DMS53 treated with DMSO at 0.1 percent for 48 hours (cell line): ENCODE data around the gene ABR.

ENCODE experiments used
- DNase-seq: peaks from one replicate; lab custom pipeline; 2025; ENCODE audit not compliant: unreplicated experiment; lab: John Stamatoyannopoulos, UW

Gene ABR

GRCh38 chr17:1179818-1180742, at the start of gene ABR:
Gene ABR, minus strand, starts transcription at chr17:1179981. Its CDS starts 254 bp downstream, at chr17:1179727.
- DNase-seq, result no peak

GRCh38 chr17:1229349-1229899, 49.6 kb upstream of the ABR start:
- DNase-seq, result no peak

GRCh38 chr17:1228781-1229348, 49.1 kb upstream of the ABR start:
- no peak for DNase-seq

- no peak for DNase-seq
Observed at GRCh38 chr17:1227917-1228780, 48.4 kb upstream of the ABR start.

- DNase-seq, result no peak
Observed at GRCh38 chr17:1227365-1227764, 47.6 kb upstream of the ABR start.

- DNase-seq, result no peak
Observed at GRCh38 chr17:1226308-1226707, 46.5 kb upstream of the ABR start.

GRCh38 chr17:1224330-1224729, 44.5 kb upstream of the ABR start:
- DNase-seq, result no peak

- no peak for DNase-seq
Observed at GRCh38 chr17:1223662-1224061, 43.9 kb upstream of the ABR start.

- no peak for DNase-seq
Observed at GRCh38 chr17:1222321-1222720, 42.5 kb upstream of the ABR start.

GRCh38 chr17:1221209-1221608, 41.4 kb upstream of the ABR start:
- DNase-seq, result no peak

- DNase-seq, result no peak
Observed at GRCh38 chr17:1220346-1220745, 40.6 kb upstream of the ABR start.

- DNase-seq, result no peak
Observed at GRCh38 chr17:1217089-1217385, 37.3 kb upstream of the ABR start.

GRCh38 chr17:1216217-1217088, 36.7 kb upstream of the ABR start:
- DNase-seq, result no peak

- DNase-seq, result no peak
Observed at GRCh38 chr17:1212946-1213345, 33.2 kb upstream of the ABR start.

GRCh38 chr17:1211287-1211686, 31.5 kb upstream of the ABR start:
- no peak for DNase-seq

- DNase-seq, result no peak
Observed at GRCh38 chr17:1208966-1209365, 29.2 kb upstream of the ABR start.

GRCh38 chr17:1206026-1206777, 26.4 kb upstream of the ABR start:
- DNase-seq, result no peak

GRCh38 chr17:1203967-1204291, 24.1 kb upstream of the ABR start:
- no peak for DNase-seq

GRCh38 chr17:1203111-1203966, 23.6 kb upstream of the ABR start:
- no peak for DNase-seq
